NCI-H69 (cell line): ENCODE results near the gene SCIN.
"Not testable (repeated sequence)": the region's sequence is repeated elsewhere in the genome, so short reads cannot be mapped to it uniquely, and the experiment has no call there.

Source experiments
- DNase-seq: peaks from one replicate; lab custom pipeline; 2025; lab: John Stamatoyannopoulos, UW

SCIN gene

DNA sequence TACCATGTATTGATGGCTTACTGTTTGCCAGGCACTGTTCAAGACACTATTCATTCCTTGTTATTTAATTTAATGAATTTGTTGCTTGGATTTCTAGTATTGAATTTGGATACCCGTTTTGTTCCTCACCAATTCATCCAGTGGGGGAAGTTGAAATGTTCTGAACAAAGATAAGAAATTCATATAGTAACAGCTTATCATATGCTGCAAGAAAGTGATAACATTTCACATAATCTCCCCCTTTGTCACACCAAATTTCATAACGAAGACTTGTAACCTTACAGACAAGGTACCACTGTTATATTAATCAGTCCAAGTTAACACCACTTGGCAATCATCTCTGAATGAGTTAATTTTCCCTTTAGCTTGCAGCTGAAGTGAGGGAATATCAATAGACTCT lies 42.1 kb downstream of the SCIN start:
- no peak for DNase-seq

DNA sequence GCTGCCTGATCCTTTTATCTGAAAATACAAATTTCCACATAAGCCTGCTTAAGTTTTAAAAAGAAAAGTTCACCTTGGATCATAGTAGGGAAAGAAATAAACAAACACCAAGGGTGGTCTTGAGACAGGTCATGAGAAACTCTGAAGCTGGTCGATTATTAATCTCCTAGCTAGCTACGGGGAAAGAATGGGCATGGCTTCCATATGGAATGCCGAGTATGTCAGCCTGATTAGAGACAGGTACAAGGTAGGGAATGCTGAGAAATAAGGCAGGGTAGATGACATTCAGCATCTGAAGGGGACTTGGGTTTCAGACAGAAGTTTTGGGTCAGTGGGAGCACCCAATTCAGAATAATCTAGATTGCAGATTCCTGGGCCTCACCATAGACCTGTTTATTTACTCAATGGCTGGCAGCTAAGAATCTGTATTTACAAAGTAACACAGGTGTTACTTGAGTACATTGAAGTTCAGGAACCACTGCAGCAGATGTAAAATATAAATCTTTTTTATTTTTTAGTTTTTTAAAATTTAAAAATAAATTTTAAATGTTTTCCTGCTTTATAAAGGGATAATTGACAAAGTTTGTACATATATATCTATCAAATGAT lies 49.0 kb downstream of the SCIN start:
- no peak for DNase-seq

DNA sequence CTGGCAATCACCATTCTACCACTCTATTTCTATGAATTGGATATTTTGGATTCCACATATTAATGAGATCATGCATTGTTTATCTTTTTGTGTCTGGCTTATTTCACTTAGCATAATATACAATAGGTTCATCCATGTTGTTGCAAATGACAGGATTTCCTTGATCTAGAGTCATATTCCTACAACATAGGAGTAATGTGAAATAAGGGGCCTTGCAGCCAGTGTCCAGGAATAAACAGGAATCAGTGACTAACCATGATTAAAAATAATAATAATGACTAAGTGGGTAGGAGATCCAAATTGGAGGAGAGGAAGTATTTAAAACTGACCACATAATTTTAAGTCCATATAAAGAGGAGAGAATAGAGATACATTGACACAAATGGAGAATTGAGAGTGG lies 49.9 kb downstream of the SCIN start:
- no peak for DNase-seq

DNA sequence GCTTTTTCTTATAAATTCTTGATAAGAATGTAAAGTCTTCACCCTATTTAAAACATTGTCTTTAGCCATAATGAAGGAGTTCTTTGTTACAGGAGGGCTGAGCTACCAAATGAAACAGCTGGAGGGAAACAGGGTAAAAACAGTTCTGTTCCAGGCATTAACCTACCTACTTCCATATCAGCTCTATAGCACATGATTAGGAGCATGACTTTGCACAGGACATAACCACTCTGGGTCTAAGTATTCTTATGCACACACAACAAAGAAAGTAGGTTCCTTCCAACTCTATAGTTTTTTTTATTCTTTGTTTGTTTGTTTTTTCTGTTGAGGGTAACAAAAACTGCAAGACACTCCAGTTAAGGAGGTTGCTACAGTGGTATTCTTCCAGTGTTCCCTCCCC lies 52.7 kb downstream of the SCIN start:
- no peak for DNase-seq

DNA sequence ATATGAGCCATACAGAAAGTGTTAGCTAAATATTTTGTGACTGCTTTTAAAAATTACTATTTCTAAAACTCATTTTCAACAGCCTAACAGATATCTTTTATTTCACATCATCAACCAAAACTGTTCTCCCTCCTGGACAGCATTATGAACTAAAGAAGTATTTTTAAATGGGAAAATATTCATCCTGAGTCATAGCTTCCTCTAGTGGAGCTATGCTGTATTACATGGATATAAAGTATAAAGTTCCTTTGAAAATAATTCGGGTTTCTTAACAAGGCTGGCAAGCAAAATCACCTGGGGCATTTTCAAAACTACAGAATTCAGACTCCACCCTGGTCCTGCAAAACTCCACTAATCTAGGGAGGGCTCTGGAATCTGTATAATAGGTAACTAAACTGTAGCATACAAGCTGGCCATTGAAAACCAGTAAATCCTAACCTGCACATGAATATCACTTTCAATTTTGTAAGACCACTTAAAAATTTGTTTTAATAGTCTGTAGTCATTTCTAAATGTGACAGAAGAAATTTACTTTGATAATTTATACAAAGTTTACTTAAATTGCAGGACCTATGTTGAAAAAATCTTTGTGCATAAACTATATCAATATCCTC lies 53.5 kb downstream of the SCIN start:
- DNase-seq, result peak; percentile 70

DNA sequence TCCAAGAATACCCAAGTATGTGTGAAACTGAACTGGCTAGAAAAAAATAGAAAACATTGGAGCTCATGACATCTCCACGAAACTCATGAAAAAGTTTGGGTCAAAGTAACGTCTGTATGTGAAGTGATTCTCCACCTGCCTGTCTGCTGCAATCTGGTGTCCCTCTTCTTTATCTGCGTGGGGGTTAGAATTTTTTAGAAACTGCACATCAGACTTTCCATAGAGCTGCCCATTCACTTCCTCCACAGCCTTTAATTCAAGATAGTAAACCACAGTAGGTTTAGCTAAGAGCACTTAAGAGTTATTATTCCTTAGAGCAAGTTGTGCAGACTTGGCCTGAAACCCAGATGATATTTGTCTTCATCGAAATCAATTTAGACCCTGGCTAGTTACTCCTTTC lies 55.3 kb downstream of the SCIN start:
- DNase-seq, result no peak

DNA sequence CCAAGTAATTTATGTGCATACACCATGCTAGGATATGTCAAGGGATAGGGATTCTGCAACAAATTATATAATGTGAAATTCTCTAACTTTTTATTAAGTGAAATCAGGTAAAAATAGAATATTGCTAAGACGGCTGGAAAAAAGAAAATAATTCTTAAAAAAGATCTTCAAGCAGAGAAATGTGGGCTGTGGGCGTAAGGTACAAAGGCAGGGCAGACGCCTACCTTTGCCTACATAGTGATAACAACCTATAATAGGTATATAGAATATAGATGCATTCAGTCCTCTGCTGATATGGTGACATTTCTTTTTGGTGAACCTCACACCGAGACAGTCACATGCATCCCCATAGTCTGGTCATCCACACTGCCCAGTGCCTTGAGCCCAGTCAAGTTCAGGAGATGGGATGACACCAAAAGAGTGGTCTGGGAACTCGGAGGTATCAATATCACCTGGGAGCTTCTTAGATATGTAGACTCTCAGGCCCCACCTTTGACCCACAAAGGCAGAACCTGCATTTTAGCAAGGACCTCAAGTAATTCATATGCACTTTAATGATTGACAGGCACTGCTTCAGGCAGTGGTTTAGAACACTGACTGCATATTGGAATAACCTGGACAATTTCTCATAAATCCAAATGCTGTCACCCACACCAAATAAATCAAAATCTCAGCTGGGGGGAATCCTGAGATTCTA lies 59.4 kb downstream of the SCIN start:
- DNase-seq, result no peak

DNA sequence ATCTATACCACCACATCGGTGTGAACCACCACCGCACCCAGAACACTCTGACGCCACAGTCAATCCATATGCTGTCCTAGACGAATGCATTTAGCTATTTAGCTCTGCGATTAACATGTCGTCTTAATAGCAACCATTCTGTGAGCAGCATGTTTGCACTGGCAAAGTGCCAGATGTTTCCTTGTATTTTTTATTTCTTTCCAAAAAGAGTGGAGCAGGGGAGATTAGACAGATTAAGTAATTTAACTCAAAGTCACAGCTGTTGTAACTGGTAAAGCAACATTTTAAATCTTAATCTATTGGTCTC lies 59.9 kb downstream of the SCIN start:
- DNase-seq, result peak; percentile 97

DNA sequence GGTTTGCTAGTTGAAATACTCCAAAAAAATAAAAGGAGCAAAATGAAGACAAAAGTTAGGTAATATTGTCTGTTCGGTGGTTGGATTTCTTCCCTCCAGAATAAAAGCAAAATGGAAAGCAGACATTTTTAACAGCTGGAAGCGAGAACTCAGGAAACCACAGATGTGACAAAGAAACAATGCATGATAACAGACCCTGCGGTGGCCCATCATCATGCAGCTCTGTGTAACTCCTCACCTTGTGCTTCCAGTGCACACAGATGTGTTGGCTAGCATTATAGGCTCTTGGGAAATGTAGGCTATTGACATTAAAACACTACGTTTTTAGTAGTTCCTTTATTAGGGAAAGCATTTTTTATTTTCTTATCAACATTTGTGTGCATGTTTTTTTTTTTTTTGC lies 63.1 kb downstream of the SCIN start:
- DNase-seq, result no peak

DNA sequence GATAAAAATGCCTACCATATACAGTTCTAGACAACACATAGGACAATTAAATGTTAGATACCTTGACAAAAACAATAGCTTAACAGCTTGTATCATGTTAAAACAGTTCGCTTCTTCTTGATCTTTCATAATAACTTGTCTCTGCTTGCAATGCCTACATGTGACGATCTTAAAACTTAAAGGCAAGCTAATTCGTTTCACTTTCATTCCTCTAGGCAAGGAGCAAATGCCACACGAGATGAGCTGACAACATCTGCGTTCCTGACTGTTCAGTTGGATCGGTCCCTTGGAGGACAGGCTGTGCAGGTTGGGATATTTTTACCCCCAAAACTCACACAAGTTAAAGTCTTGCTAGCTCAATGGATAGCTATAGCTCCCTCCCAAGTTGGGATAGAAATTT lies 65.3 kb downstream of the SCIN start:
- no peak for DNase-seq

DNA sequence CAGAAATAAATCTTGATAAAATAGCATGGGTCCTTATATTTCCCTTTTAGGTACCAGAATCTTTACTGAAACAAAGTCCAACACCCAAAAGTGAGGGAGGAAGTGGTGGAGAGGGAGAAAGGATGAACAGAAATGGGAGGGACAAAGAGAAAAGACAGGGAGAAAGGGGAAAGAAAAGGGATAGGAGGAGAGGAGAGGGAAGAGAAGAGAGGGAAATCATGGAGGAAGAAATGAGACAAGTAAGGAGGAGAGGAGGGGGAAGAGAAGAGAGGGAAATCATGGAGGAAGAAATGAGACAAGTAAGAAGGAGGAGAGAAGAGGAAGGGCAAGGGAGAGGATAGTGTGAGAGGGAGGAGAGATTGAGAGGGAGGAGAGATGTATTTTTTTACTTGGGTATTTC lies 66.8 kb downstream of the SCIN start:
- DNase-seq, result no peak

DNA sequence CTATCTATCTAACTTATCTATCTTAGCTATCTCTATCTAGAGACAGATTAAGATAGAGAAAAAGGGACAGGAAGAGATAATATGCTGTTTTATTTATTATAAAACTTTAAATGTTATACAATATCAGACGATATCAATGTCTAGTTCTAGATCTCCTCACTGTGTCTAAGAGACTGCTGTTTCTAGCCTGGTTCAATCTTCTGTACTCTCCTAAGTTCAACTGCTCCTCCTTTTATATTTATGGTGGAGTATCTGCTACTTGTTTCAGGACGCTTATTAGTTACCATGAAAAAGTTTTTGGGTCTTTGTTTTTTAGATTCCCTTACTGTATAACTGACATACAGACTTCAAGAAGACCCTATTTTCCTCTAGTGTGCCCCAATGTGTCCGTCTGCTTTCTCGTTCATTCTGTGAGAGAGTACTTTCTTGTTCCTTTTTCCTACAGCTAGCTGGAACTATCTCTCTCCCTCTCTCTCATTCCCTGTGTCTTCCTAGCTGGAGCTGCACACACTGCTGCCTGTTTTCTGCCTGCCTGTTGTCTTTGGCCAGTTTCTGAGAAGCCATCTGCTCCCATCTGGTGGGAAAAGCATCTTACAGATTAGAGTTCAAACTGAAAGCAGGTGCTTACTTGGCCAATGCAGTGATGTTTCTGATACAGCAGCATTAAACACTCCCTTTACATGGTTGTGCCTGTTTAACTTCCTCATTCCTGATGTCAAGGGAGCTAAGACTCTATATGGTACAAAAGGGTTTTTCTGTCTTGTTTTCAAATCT lies 67.5 kb downstream of the SCIN start:
- peak; percentile 71 for DNase-seq

DNA sequence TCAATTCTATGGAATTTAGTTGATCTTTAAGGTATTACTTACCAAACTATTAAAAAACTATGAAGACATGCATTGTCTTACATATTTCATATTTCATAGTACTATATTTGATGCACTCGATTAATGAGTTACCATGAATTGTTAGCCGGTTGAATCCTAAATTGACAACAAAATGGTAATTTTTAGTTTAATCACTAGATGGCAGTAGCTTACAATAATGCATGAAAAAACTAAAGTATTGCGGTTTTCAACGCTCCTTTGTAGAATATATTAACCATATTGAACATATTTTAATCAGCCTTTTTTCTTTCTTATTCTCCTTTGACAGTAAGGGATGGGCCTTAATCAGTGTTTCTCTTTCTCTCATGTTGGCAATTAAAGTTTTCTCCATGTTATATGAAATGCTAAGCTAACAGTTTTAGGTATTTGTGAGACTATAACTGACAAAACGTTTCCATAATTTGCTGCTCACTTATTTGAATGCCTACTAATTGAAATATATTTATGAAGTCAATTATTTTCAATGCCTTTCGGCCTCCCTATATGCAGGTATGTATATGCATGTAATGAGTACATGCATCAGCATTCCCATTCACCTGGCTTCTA lies 68.4 kb downstream of the SCIN start:
- DNase-seq, result peak; percentile 71

DNA sequence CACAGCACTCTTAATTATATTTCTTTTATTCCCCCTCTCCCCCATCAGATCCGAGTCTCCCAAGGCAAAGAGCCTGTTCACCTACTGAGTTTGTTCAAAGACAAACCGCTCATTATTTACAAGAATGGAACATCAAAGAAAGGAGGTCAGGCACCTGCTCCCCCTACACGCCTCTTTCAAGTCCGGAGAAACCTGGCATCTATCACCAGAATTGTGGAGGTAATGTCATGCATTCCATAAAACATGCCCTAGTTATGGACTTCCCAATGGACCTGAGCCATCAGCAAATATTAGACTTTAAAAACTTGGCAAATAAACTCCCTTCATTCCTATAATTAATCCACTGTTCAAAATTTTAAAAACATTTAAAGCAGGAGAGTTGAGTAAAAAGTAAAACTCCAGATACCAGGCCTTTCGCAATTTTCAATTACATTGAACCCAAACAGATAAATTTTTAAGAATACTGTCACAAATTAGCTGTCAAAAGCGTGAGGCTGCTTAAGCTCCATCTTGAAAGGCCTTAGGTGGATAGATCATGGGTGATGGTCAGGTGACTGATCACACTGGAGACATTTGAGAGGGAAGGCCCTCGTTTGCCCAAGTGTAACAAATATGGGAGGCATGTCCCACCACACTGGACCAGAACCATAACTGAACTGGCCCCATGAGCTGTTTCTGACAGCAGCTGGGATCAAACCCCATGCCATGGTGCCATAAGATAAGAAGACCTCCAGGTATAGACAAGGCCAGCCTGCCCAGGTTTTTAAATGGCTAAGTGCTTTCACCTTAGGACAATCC lies 70.0 kb downstream of the SCIN start:
- DNase-seq, result peak; percentile 65

DNA sequence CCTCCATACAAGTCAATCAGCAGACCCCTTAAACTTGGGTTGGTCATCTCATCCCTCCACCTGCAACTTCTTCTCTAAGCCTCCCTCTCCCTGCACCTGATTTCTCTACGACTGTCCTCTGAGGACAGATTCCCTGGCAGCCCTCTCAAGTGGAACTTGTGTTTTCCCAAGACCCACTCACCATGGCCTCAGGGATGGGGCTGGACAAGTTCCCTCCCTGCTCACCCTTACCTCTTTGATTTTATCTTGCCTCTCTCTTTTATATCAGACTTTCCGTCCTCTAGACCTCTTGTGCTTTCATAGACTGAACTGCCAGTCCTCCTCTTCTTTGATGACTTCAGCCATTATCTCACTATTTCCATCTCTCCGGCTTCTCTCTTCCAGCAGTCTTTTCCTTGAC lies 70.7 kb downstream of the SCIN start:
- no peak for DNase-seq

DNA sequence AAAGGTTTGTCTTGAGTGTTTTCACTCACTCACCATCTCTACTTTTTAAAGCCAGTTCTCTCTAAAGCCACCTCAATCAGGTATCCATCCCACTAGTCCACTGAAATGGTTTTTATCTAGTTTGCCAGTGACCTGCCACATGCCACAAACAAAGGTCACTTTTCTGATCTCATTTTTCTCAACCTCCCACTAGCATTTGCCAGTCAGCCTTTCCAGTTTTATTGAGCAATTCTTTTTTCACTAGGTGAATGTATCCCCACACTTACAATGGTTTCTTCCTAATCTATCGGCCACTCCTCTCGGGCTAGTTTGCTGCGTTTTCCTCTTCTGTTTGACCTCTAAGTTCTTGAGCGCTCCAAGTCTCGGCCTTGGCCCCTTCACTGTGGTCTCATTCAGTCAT lies 72.0 kb downstream of the SCIN start:
- DNase-seq, result no peak

DNA sequence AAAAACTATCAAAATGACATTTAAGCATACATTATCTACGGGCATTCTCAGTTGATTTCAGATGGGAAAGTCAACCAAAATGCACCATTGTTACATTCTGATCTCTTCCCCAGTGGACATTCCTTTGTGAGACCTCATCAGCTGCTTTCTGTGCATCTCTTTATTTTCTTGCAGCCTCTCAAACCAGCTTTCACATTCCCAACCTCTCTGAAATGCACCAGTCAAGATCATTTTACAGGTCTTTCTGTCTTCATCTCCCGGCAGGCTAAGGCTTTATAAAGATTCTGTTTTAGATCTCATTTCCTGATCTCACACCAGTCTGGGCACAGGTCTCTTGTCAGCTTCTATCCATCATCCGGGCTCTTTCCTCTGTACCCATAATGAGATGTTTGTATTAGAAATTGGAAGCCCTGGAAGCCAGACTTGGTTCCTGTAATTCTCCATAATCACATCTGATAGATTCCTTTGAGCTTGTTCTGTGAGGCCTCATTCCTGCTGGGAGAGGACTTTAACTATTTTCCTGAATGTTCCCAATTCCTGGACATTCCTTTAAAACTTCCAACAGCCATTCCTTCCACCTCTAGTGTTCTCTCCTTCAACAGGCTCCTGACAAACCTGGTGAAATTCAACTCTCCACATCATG lies 72.6 kb downstream of the SCIN start:
- DNase-seq, result no peak

DNA sequence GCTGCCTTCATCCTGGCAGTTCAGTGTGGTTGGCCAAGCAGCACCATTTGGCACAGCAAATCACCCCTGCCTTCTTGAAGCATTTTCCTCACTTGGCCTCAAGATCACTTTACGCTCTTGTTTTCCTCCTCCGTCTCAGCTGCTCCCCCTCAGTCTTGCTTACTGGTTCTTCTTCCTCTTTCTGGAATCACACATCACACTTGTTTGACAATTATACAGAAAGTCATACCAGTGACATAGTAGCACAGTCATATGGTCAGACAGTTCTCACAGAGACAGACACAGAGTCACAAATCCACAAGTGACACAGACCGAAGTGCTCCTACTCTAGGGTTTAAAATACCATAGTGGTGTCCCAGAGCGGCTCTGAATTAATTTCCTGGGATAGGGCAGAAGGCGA lies 73.1 kb downstream of the SCIN start:
- no peak for DNase-seq

DNA sequence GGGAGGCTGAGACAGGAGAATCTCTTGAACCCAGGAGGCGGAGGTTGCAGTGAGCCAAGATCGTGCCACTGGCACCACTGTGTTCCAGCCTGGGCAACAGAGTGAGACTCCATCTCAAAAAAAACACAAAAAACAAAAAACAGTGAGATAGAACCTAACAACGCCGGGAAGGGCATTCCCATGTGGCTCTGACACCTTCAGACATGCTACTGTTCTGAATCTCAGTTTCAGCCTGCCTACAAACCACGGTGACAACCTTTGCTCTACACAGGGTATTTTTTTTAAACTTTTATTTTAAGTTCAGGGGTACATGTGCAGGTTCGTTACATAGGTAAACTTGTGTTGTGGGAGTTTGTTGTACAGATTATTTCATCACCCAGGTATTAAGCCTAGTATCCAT lies 74.7 kb downstream of the SCIN start:
- DNase-seq, result not testable (repeated sequence)

DNA sequence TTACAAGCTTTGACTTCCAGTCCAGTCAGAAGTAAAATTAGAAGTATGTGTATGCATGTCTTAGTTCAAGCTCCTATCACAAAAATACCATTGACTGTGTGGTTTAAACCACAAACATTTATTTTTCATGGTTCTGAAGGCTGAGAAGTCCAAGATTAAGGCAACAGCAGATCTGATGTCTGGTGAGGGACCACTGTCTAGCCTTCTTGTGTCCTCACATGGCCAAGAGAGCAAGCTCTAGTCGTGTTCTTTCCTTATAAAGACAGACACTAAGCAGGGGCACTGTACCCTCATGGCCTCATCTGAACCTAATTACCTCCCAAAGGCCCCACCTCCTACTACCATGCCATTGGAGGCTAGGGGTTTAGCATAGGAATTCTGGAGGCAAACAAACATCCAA lies 75.6 kb downstream of the SCIN start:
- DNase-seq, result no peak
